Calu3 (cell line): ENCODE results near the gene CFAP57. TPM values are rescaled to one million over a fixed set of nuclear protein-coding genes. Genes with fewer than 3 reads are reported as not detected.

ENCODE experiments used
- BruUV-seq: library from RNA; stranded (reverse); fragments of 400-500 nt; replicated peaks from 2 replicates; lab custom pipeline; 2021; lab: Mats Ljungman, UMichigan
- CTCF ChIA-PET: fragments of 300-600 bp; sonication (Branson Sonifier 250); formaldehyde crosslinking; loops from one replicate; lab custom pipeline; 2022; ENCODE audit warnings: antibody characterized with exemption; lab: Charles Lee
- DNase-seq: peaks from one replicate; pipeline ENCODE4 v3.0.0; 2022
- H3K27ac Mint-ChIP-seq: one replicate; pipeline ENCODE4 v1.8.0; 2022; ENCODE audit warnings: mixed read lengths; ENCODE audit not compliant: unreplicated experiment
- H3K27me3 Mint-ChIP-seq: one replicate; pipeline ENCODE4 v1.8.0; 2022; ENCODE audit warnings: mixed read lengths; ENCODE audit not compliant: unreplicated experiment
- H3K36me3 Mint-ChIP-seq: one replicate; pipeline ENCODE4 v1.8.0; 2022; ENCODE audit warnings: mild to moderate bottlenecking, moderate library complexity, mixed read lengths; ENCODE audit not compliant: insufficient read depth, unreplicated experiment
- H3K4me1 Mint-ChIP-seq: one replicate; pipeline ENCODE4 v1.8.0; 2022; ENCODE audit warnings: mild to moderate bottlenecking, low read depth, mixed read lengths; ENCODE audit not compliant: unreplicated experiment
- H3K4me3 Mint-ChIP-seq: one replicate; pipeline ENCODE4 v1.8.0; 2022; ENCODE audit warnings: mild to moderate bottlenecking, low read depth, moderate library complexity, mixed read lengths; ENCODE audit not compliant: unreplicated experiment
- H3K9me3 Mint-ChIP-seq: one replicate; pipeline ENCODE4 v1.8.0; 2022; ENCODE audit warnings: low read depth, mixed read lengths; ENCODE audit not compliant: unreplicated experiment
- intact Hi-C: fragments of 100-400 bp; cut with micrococcal nuclease; formaldehyde crosslinking; loops from one replicate; pipeline ENCODE4 v1.10.0; 2022; ENCODE audit not compliant: unreplicated experiment
- total RNA-seq: library from RNA; stranded (reverse); gene quantifications from 2 replicates; pipeline ENCODE4 v1.2.3, GENCODE V29; 2022
- TF ChIP-seq, protein P1 (sequence below): fragments of 200-600 bp; IDR thresholded peaks from one replicate; pipeline ENCODE4 v1.8.0; 2022; ENCODE audit warnings: antibody characterized with exemption; ENCODE audit not compliant: unreplicated experiment

CFAP57 gene
- total RNA-seq, 1 experiment from 2014 or later = 0.26 TPM

- intact Hi-C loops = no loop called here
- Mint-ChIP-seq H3K4me3 (no peak overlapping the region), H3K9me3 (no peaks in the 10 kb centered on the region), H3K36me3 (no peaks in the 10 kb centered on the region), H3K4me1 (no peaks in the 10 kb centered on the region), H3K27ac (no peak overlapping the region), H3K27me3 (no peaks in the 10 kb centered on the region)
- BruUV-seq = no TSS peak
- TF ChIP-seq, protein P1, sequence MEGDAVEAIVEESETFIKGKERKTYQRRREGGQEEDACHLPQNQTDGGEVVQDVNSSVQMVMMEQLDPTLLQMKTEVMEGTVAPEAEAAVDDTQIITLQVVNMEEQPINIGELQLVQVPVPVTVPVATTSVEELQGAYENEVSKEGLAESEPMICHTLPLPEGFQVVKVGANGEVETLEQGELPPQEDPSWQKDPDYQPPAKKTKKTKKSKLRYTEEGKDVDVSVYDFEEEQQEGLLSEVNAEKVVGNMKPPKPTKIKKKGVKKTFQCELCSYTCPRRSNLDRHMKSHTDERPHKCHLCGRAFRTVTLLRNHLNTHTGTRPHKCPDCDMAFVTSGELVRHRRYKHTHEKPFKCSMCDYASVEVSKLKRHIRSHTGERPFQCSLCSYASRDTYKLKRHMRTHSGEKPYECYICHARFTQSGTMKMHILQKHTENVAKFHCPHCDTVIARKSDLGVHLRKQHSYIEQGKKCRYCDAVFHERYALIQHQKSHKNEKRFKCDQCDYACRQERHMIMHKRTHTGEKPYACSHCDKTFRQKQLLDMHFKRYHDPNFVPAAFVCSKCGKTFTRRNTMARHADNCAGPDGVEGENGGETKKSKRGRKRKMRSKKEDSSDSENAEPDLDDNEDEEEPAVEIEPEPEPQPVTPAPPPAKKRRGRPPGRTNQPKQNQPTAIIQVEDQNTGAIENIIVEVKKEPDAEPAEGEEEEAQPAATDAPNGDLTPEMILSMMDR = no peak
- CTCF ChIA-PET = interaction anchor here (0.7 kb wide), 1 partner anchor 26 kb away, joined by 6 read pairs; no protein-coding TSS in a partner anchor
- DNase-seq = no peak
Observed at GRCh38 chr1:43292216-43292615, 120.1 kb downstream of the CFAP57 start.

GRCh38 chr1:43292679-43293078, 120.5 kb downstream of the CFAP57 start:
- Mint-ChIP-seq H3K27ac (no peak overlapping the region), H3K27me3 (no peaks in the 10 kb centered on the region), H3K4me3 (no peak overlapping the region), H3K9me3 (no peaks in the 10 kb centered on the region), H3K4me1 (no peaks in the 10 kb centered on the region), H3K36me3 (no peaks in the 10 kb centered on the region)
- BruUV-seq = no TSS peak
- TF ChIP-seq, protein P1 = no peak
- CTCF ChIA-PET = interaction anchor here (0.6 to 0.7 kb wide), 2 partner anchors 26 to 34 kb away, joined by 6 read pairs; no protein-coding TSS in a partner anchor
- intact Hi-C loops = no loop called here
- DNase-seq = no peak

DNA sequence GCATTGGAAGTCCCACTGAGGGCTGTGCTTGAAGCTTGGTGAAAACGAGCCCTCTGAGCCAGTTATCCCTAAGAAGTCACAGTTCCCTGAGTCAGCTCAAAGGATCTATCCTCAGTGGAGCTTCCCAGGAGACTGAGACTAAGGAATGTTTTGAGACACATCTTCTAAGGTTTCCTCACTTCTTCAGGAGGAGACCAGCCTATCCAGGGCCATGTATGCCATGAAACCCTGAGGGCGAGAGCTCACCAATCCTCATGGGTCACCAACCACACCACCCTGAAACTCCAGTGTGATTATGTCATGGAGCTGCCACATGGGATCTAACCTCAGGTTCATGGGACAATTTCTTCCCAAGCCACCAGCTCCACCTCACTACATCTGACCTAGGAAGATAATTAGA, 121.0 kb downstream of the CFAP57 start:
- Mint-ChIP-seq H3K27ac (no peak overlapping the region), H3K9me3 (no peaks in the 10 kb centered on the region), H3K36me3 (no peaks in the 10 kb centered on the region), H3K4me3 (no peak overlapping the region), H3K27me3 (no peaks in the 10 kb centered on the region), H3K4me1 (no peaks in the 10 kb centered on the region)
- BruUV-seq = no TSS peak
- DNase-seq = no peak
- TF ChIP-seq, protein P1 = no peak
- intact Hi-C loops = no loop called here
- CTCF ChIA-PET = interaction anchor here (0.6 kb wide), 1 partner anchor 34 kb away, joined by 6 read pairs; no protein-coding TSS in a partner anchor

GRCh38 chr1:43293896-43294760, 122.0 kb downstream of the CFAP57 start:
- CTCF ChIA-PET = interaction anchor here (2.0 kb wide), 1 partner anchor 9 kb away, joined by 11 read pairs; the partner anchor contains the start of gene C1orf210
- DNase-seq = no peak
- H3K27ac Mint-ChIP-seq = no peak overlapping the region

More at GRCh38 chr1:43293896-43294760, 122.0 kb downstream of the CFAP57 start:
- H3K4me1 Mint-ChIP-seq = no peaks in the 10 kb centered on the region
- TF ChIP-seq, protein P1 = no peak
- intact Hi-C loops = no loop called here
- no TSS peak for BruUV-seq
- H3K27me3 Mint-ChIP-seq = no peaks in the 10 kb centered on the region
- no peak overlapping the region for H3K4me3 Mint-ChIP-seq
- H3K9me3 Mint-ChIP-seq = no peaks in the 10 kb centered on the region
- no peaks in the 10 kb centered on the region for H3K36me3 Mint-ChIP-seq
